HUDEP-2 (cell line): ENCODE results near the gene CPXM2.

Experiments
- DNase-seq, 76 experiments: peaks; one replicate each; lab custom pipeline; 2025; ENCODE audit not compliant: unreplicated experiment in 76 of 76; lab: John Stamatoyannopoulos, UW

CPXM2 gene

GRCh38 chr10:123778719-123779517 lies 112.7 kb downstream of the CPXM2 start:
- no peak for DNase-seq

DNA sequence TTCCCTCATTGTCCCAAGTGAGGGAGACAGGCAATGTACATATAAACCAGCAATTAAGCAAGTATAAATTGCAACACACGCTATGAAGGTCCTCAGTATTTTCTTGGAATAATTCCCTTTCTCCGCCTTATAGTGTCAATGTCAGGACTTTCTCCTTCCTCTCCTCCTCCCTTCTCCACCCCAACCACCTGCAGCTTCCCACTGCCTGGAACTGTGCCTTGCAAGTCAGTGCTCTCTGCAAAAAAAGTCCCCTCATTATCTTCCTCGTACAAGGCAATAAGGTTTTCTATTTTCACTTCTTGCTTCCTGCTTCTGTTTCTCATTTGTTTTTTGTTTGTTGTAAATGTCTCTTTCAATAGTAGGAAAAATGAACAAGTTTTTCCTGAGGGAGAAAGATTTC lies 113.7 kb downstream of the CPXM2 start:
- DNase-seq = no peak

DNA sequence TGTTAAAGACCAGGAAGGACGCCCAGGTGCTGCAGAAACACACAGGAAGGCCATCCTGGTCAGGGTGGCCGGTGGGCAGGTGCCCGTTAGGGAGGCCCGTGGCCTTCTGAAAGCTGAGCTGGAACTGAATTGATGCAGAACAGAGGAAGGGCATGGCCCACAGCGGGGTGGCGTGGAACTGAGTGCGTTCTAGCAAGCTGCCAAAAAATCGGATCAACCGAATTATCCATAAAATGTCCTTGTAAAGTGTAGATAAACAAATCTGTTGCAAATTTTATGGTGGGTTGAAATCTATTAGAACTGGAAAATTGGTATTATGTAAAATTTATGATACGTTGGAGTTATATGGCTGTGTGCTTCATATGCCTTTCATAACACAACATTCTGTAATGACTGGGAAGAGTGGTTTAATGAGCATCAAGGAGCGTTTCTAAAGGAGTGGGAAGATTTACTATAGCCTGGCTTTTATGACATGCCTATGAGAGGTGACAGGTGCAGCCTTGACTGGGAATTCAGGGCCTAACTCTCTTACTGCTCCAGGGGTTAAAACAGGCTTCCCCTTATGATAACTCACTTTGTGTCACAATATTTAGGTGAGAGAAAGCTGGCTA lies 117.4 kb downstream of the CPXM2 start:
- DNase-seq = no peak

- DNase-seq = no peak
Observed at GRCh38 chr10:123772645-123773508, 118.7 kb downstream of the CPXM2 start.

- DNase-seq = no peak
Observed at GRCh38 chr10:123771877-123772644, 119.5 kb downstream of the CPXM2 start.

DNA sequence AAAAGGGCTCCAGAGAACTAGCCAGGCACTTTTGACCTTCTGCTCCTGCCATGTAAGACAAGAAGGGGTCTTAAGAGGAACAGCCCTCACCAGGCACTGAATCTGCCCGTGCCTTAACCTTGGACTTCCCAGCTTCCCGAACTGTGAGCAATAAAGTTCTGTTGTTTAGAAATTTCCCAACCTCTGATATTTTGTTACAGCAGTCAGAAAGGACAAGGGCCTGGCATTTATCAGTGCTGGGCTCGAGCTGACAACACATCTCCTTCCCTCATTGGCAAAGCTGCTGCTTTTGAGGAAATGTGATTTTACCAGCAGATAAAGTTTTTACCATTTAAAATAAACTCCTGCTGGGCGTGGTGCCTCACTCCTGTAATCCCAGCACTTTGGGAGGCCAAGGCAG lies 122.0 kb downstream of the CPXM2 start:
- DNase-seq = no peak

- no peak for DNase-seq
Observed at GRCh38 chr10:123766761-123767160, 124.8 kb downstream of the CPXM2 start.

DNA sequence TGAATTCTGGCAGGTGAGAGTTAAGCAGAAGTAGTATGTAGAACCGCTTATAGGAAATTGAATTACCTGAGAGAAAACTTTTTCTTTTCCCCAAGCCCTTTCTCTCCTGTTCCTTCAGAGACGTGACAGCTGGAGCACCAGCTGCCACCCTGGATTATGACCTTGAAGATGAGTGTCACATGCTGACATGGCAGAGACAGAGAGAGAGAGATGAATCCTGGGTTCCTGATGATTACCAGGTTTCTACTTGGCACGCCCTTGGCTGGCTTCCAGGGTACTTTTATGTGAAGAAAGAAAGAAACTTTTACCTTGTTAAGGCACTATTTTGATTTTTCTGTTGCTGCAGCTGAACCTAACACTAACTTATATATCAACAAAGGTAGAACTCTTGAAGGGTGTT lies 125.6 kb downstream of the CPXM2 start:
- DNase-seq = no peak

GRCh38 chr10:123761666-123762230 lies 129.9 kb downstream of the CPXM2 start:
- DNase-seq = no peak

GRCh38 chr10:123761038-123761428 lies 130.6 kb downstream of the CPXM2 start:
- no peak for DNase-seq

GRCh38 chr10:123760356-123761037 lies 131.1 kb downstream of the CPXM2 start:
- no peak for DNase-seq

DNA sequence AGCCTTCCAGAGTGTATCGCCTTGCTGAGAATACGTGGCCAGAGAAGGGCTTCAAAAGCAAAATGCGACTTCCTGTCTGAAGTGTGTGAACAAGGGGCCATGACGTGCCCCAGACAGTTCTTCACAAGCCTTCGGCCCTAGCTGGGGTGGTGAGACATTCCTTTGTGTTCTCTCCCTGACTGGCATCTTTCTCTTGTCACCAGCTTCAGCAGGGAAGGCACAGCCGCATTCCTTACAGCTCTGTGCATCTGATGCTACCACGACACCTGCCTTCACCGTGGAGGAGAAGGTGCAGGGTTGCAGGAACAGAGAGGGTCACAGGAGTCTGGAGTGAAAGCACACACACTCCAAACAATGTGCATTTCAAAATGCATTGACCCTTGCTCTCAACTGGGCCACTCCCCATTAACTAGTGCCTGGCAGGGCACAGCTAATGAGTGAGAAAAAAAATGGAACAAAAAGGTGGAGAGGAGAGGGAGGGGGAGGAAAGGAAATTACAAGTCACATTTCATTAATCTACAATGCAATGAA lies 132.0 kb downstream of the CPXM2 start:
- no peak for DNase-seq

GRCh38 chr10:123759041-123759440 lies 132.6 kb downstream of the CPXM2 start:
- DNase-seq = no peak

DNA sequence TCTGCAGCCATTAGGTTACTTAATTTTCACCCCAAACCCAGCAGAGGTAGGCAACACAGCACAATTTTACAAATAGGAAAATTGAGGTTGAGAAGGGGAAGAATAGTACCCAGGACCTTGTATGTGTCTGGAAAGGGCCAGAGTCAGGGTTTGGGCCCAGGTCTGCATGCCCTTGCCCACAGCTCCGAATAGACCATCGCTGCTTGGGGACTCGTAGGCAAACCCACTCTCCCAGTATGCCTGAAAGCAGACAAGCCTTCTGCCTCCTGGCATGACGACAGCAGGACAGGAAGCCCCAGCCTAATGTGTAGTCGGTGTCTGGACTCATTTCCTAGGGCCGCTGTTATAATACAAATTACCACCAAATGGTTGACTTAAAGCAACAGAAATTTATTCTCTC lies 133.8 kb downstream of the CPXM2 start:
- no peak for DNase-seq

GRCh38 chr10:123755061-123755460 lies 136.5 kb downstream of the CPXM2 start:
- DNase-seq = no peak

DNA sequence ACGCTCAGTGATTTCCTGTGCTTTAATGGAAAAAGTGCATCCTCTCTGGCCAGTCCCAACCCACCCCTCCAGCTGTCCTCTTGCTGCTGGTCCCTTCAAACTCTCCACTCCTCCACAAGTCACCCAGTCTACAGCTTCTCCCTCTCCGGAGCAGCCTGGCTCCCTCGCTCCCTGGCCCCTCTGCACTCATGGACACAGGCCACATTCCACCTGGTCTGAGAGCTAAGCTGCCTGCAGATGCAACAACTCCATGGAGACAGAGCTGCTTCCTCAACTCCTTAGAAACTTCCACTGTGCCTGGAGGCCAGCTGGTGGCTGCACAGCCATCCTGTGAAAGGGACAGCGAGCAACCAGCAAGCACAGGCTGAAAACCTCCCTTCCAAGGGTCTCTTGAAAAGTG lies 137.5 kb downstream of the CPXM2 start:
- DNase-seq = no peak

- DNase-seq = no peak
Observed at GRCh38 chr10:123751342-123752134, 140.1 kb downstream of the CPXM2 start.

DNA sequence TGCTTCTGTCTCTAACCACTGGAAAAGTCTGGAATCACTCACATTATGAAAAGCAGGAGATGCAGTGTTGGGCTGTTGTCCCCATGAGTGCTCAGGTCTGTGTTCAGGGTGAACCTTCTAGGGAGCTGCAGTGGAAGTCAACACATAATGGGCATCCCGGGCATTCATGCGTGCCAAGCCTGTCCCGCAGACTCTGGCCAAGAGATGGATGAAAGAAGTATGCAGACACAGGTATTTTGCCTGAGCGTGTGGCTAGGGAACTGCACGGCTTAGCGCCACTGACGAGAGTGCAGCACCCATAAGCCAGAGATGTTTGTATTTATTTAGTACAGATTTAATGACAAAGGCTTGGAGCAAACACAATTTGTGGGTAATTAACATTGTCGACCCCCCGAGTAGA lies 140.7 kb downstream of the CPXM2 start:
- DNase-seq = no peak

- DNase-seq = no peak
Observed at GRCh38 chr10:123748711-123749110, 142.9 kb downstream of the CPXM2 start.
